Measurements from ENCODE around the gene SKIL.
"Not testable (repeated sequence)": the region's sequence is repeated elsewhere in the genome, so short reads cannot be mapped to it uniquely, and the experiment has no call there.

SKIL gene, protein sequence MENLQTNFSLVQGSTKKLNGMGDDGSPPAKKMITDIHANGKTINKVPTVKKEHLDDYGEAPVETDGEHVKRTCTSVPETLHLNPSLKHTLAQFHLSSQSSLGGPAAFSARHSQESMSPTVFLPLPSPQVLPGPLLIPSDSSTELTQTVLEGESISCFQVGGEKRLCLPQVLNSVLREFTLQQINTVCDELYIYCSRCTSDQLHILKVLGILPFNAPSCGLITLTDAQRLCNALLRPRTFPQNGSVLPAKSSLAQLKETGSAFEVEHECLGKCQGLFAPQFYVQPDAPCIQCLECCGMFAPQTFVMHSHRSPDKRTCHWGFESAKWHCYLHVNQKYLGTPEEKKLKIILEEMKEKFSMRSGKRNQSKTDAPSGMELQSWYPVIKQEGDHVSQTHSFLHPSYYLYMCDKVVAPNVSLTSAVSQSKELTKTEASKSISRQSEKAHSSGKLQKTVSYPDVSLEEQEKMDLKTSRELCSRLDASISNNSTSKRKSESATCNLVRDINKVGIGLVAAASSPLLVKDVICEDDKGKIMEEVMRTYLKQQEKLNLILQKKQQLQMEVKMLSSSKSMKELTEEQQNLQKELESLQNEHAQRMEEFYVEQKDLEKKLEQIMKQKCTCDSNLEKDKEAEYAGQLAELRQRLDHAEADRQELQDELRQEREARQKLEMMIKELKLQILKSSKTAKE

DNA sequence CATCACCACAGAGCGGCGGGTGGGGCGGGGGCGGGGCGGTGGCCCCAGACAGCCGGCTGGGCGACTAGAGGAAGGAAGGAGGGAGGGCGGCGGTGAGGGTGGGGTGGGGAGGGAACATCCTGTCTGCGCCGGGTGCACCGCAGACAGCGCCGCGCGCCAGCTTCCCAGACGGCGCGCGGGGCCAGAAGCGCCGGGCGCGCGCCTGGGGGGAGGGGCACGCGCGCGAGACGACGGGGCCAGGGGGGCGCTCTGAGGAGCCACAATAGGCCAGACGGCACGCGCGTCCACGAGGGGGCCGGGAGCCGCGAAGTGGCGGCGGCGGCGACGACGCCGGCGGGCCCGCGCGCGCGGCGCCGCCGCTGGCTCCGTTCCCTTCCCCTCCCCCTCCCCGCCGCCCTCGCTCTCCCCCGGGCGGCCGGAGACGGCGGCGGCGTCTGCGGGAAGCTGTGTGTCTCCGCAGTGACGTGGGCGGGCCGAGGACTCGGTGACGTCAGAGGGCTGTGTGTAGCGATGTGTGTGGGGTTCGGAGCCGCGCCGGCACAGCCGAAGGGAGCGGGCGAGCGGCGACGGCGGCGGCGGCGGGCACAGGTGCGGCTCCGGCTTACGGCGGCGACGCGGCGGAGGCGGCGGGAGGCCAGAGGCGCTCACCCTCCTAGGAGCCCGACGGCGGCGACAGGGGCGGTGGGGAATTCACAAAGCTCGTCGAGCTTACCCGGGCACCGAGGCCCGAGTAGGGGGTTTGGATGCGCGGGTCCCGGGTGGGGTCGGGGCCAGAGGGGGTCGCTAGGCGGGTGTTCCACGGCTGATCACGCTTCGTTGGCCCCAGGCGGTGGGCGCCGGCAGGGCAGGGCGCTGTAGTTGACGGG, at the start of gene SKIL:
Gene SKIL (plus strand): TSS at position 540 of the 866 bp plus-strand sequence. CDS start 2,617 bp downstream, outside the sequence.
- DNase-seq (ENCODE audit: low read depth) = peak; percentile 94

DNA sequence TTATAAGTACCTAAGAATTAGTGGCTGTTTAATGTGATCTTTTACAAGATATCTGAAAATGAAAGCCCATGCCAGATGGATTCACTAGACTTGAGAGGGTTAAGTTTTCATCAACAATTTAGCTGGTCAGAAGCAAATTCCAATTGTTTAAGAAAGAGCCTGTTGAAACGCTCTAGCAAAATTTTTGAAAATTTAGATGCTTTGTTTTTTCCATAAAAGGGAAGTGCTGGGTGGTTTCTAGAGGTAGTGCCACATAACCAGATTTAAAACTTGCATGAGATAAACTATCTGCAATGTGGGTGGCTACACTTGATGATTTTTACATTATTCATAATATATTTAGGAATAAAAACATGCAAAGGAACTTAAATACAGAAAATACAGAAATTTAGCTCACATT, 48.5 kb upstream of the SKIL start:
- no peak for DNase-seq (ENCODE audit: low read depth)

GRCh38 chr3:170317954-170318353, 39.6 kb upstream of the SKIL start:
- DNase-seq (ENCODE audit: low read depth) = no peak

GRCh38 chr3:170320461-170321121, 36.9 kb upstream of the SKIL start:
- DNase-seq (ENCODE audit: low read depth) = no peak

GRCh38 chr3:170321321-170322034, 36.0 kb upstream of the SKIL start:
- DNase-seq (ENCODE audit: low read depth) = no peak

- no peak for DNase-seq (ENCODE audit: low read depth)
Observed at GRCh38 chr3:170322566-170323269, 34.8 kb upstream of the SKIL start.

- no peak for DNase-seq (ENCODE audit: low read depth)
Observed at GRCh38 chr3:170323331-170323730, 34.2 kb upstream of the SKIL start.

DNA sequence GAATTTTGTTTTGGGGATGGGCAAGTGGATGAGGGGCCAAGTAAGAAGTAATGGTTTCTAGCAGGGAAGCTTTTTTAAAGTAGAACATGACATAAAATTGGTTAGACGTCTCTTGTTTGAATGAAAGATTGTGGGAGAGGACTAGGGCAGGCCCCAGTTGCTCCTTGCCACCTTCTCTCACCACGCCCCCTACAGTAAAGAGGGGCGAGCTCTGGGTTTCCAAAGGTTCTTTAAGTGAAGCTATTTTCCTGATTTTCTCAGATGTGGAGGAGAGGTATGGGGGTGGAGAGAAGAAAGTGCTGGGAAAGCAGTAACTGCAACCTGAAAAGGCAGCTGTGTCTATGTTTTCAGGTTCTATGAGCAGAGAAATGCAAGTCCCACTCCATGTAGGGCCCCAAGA, 32.6 kb upstream of the SKIL start:
- DNase-seq (ENCODE audit: low read depth) = no peak

DNA sequence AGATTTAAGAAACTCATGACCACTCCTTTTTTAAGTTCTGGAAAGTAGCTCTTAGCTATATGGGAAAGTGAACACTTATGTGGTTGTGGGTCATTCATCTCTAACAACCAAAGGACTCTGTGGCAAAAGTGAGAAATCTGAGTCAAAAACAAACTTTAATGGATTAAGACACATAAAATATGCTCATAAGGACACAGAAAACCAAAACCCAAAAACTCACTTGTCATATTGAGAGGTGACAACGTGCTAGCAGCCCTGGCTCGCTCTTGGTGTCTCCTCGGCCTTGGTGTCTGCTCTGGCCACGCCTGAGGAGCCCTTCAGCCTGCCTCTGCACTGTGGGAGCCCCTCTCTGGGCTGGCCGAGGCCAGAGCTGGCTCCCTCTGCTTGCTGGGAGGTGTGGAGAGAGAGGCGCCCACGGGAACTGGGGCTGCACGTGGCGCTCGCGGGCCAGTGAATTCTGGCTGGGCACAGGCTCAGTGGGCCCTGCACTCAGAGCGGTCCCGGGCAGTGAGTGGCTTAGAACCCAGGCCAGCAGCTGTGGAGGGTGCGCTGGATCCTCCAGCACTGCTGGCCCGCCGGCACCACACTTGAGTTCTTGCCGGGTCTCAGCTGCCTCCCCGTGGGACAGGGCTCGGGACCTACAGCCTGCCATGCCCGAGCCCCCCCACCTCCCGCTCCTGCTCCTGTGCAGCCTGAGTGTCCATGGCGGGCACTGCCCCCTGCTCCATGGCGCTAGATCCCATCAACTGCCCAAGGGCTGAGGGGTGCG, 30.3 kb upstream of the SKIL start:
- DNase-seq (ENCODE audit: low read depth) = no peak

- not testable (repeated sequence) for DNase-seq (ENCODE audit: low read depth)
Observed at GRCh38 chr3:170327868-170328548, 29.5 kb upstream of the SKIL start.

GRCh38 chr3:170330366-170330765, 27.1 kb upstream of the SKIL start:
- DNase-seq (ENCODE audit: low read depth) = no peak

DNA sequence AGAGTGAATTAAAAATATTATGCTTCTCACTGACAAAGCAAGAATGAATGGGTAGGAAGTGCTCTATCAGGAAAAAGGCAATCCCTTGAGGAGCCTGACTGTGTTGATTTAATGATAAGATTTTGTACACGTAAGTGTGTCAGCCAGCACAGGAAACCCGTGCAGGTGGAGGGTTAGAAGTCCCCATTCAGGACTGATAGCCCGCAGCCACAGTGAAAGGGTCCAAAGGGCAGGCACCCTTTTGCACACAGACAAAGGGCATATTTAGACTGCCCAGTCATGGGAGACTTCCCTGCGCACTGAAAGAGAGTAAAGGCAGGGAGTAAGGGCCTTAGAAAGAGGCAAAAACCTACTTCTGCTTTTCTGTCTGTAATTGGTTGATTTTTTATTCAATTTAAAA, 26.4 kb upstream of the SKIL start:
- no peak for DNase-seq (ENCODE audit: low read depth)

GRCh38 chr3:170337420-170337819, 20.1 kb upstream of the SKIL start:
- no peak for DNase-seq (ENCODE audit: low read depth)

DNA sequence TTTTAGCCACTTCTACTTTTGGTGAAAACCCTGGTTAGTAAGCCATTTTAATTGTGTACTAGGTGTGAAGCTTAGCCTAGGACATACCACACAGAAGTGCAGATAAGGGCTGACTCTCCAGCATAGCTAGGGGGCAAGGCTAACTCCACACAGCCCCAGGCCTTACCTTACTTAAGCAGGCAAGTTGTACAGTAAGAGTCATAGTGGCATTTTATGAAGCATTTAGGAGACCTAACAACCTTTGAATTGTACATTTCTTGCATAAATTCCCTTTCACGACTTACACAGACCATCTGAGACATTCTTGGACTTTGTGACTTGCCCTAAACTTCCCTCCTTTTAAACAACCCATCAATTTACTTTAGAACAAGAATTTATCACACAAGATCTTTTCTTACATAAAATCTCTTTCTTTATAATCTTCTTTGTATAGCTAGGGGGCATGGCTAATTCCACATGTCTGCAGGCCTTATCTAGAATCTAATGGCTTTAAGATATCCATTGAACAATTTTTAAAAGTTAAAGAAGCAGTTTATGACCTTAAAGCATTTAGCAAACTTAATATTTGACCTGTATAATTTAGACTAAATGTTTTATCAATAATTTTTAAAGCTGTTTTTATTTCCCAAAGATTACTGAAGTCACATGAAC, 18.7 kb upstream of the SKIL start:
- DNase-seq (ENCODE audit: low read depth) = no peak

DNA sequence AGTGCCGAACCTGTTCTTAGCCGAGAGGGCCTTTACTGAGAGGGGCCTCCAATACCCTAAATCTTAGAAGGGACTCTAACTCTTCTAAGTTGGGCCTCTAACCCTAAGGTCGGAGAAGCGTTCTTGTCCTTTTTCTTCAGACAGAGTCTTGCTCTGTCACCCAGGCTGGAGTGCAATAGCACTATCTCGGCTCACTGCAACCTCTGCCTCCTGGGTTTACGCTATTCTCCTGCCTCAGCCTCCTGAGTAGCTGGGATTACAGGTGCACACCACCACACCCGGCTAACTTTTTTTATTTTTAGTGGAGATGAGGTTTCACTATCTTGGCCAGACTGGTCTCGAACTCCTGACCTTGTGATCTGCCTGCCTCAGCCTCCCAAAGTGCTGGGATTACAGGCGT, 15.2 kb upstream of the SKIL start:
- not testable (repeated sequence) for DNase-seq (ENCODE audit: low read depth)

GRCh38 chr3:170343859-170344258, 13.7 kb upstream of the SKIL start:
- DNase-seq (ENCODE audit: low read depth) = not testable (repeated sequence)

GRCh38 chr3:170344971-170345370, 12.5 kb upstream of the SKIL start:
- no peak for DNase-seq (ENCODE audit: low read depth)

- DNase-seq (ENCODE audit: low read depth) = no peak
Observed at GRCh38 chr3:170346481-170347392, 10.8 kb upstream of the SKIL start.
